Common myeloid progenitor, CD34-positive (primary cell): ENCODE data around the gene MYO19.

Source experiments
- CTCF ChIA-PET: fragments of 350-600 bp; sonication (Branson Sonifier 250); formaldehyde crosslinking; loops from one replicate; lab custom pipeline; 2021; ENCODE audit warnings: antibody characterized with exemption; lab: Charles Lee
- POLR2A ChIA-PET: fragments of 350-600 bp; sonication (Branson Sonifier 250); formaldehyde crosslinking; loops from one replicate; lab custom pipeline; 2021; ENCODE audit warnings: antibody characterized with exemption; lab: Charles Lee
- DNase-seq, 3 donors: peaks; one replicate each; pipeline versions ENCODE4 v3.0.0 to v3.0.0-alpha.2; 2013
- H3K27ac ChIP-seq, 2 experiments: 1 replicate in 1 of 2; 2 replicates in 1 of 2; pipeline ENCODE4 v1.7.0; 2013; ENCODE audit warnings: inconsistent platforms in 2 of 2, low read length in 2 of 2, mild to moderate bottlenecking in 2 of 2, low read depth in 1 of 2, moderate library complexity in 1 of 2; ENCODE audit not compliant: severe bottlenecking in 2 of 2, insufficient read depth in 1 of 2, poor library complexity in 1 of 2
- H3K27me3 ChIP-seq, 5 experiments: replicated peaks in 2 of 5; 1 replicate in 3 of 5; 2 replicates in 2 of 5; pipeline versions ENCODE4 v1.6.1 to v1.7.0; 2013; ENCODE audit warnings: low read length in 4 of 5, mild to moderate bottlenecking in 2 of 5, moderate library complexity in 2 of 5, inconsistent platforms in 1 of 5; ENCODE audit not compliant: insufficient read depth in 5 of 5, control insufficient read depth in 4 of 5
- H3K36me3 ChIP-seq, 4 experiments: 1 replicate in 2 of 4; 2 replicates in 2 of 4; pipeline versions ENCODE4 v1.6.1 to v1.7.0; 2013; ENCODE audit warnings: low read length in 3 of 4, control low read depth in 1 of 4, mild to moderate bottlenecking in 1 of 4; ENCODE audit not compliant: control insufficient read depth in 4 of 4, insufficient read depth in 4 of 4
- H3K4me1 ChIP-seq, 4 experiments: 1 replicate in 3 of 4; 2 replicates in 1 of 4; pipeline versions ENCODE4 v1.6.1 to v1.7.1; 2013; ENCODE audit warnings: low read length in 3 of 4, mild to moderate bottlenecking in 3 of 4, control low read depth in 1 of 4, inconsistent platforms in 1 of 4, moderate library complexity in 1 of 4; ENCODE audit not compliant: control insufficient read depth in 4 of 4, insufficient read depth in 4 of 4; ENCODE audit errors: control extremely low read depth in 1 of 4
- H3K4me3 ChIP-seq, 7 experiments: 1 replicate in 4 of 7; 2 replicates in 3 of 7; pipeline versions ENCODE4 v1.5.1 to v1.7.0; 2013; ENCODE audit warnings: mild to moderate bottlenecking in 7 of 7, low read length in 6 of 7, moderate library complexity in 6 of 7, inconsistent platforms in 2 of 7, low read depth in 2 of 7, control low read depth in 1 of 7; ENCODE audit not compliant: insufficient read depth in 4 of 7, control insufficient read depth in 1 of 7; ENCODE audit errors: extremely low read depth in 1 of 7
- H3K9me3 ChIP-seq, 5 experiments: 1 replicate in 4 of 5; 2 replicates in 1 of 5; pipeline versions ENCODE4 v1.6.1 to v1.7.1; 2013; ENCODE audit warnings: low read length in 4 of 5, mild to moderate bottlenecking in 2 of 5, inconsistent platforms in 1 of 5, low read depth in 1 of 5, moderate library complexity in 1 of 5; ENCODE audit not compliant: control insufficient read depth in 4 of 5, insufficient read depth in 2 of 5; ENCODE audit errors: control extremely low read depth in 1 of 5
- WGBS: methylation state at CpG from one replicate; pipeline ENCODE4 v1.1.5; 2013; ENCODE audit not compliant: insufficient coverage; 5-methylcytosine and 5-hydroxymethylcytosine counted together

The MYO19 gene

GRCh38 chr17:36553459-36553858, 18.8 kb upstream of the MYO19 start:
- 100% methylated on average over 2 of the region's 3 CpGs for WGBS
- Histone ChIP-seq H3K9me3 (no peaks in the 10 kb centered on the region), H3K4me3 (no peak overlapping the region), H3K27me3 (no peaks in the 10 kb centered on the region), H3K27ac (no peak overlapping the region), H3K36me3 (peaks cover 4 to 32% (median 23%) of the 10 kb centered on the region in 4 experiments), H3K4me1 (peaks cover 5 to 16% (median 10%) of the 10 kb centered on the region in 4 experiments)
- CTCF ChIA-PET, result no interaction called here
- POLR2A ChIA-PET, result no interaction called here
- DNase-seq, result no peak

- H3K9me3 ChIP-seq, result no peaks in the 10 kb centered on the region
- ChIA-PET CTCF (interaction anchor here (1.0 to 1.6 kb wide), 2 partner anchors 26 to 45 kb away, joined by 3 to 4 read pairs; no protein-coding TSS in a partner anchor), POLR2A (no interaction called here)
- peak overlapping the region in 1 of 2 experiments; percentile 49 for H3K27ac ChIP-seq
- H3K27me3 ChIP-seq, result no peaks in the 10 kb centered on the region
- H3K4me3 ChIP-seq, result peak overlapping the region in 2 of 7 experiments; percentile 29 to 42
- 74% methylated on average over 8 of the region's 8 CpGs for WGBS
- peak; percentile 26 to 73 (median 63) for DNase-seq
- peaks cover 16 to 38% (median 31%) of the 10 kb centered on the region in 4 experiments for H3K4me1 ChIP-seq
- H3K36me3 ChIP-seq, result peaks cover 0 to 17% (median 6%) of the 10 kb centered on the region in 4 experiments
Observed at GRCh38 chr17:36550491-36551417, 16.1 kb upstream of the MYO19 start.

- Histone ChIP-seq H3K4me3 (peak overlapping the region in 1 of 7 experiments; percentile 78), H3K27ac (peak overlapping the region in 1 of 2 experiments; percentile 94), H3K4me1 (peaks cover 18 to 52% (median 37%) of the 10 kb centered on the region in 4 experiments), H3K27me3 (no peaks in the 10 kb centered on the region), H3K36me3 (peaks cover 0 to 7% (median 0%) of the 10 kb centered on the region in 4 experiments), H3K9me3 (no peaks in the 10 kb centered on the region)
- ChIA-PET CTCF (interaction anchor here (1.6 kb wide), 1 partner anchor 11 kb away, joined by 4 read pairs; no protein-coding TSS in a partner anchor), POLR2A (no interaction called here)
- no peak for DNase-seq
Observed at GRCh38 chr17:36547776-36548175, 13.1 kb upstream of the MYO19 start.

GRCh38 chr17:36546418-36547093, 11.9 kb upstream of the MYO19 start:
- DNase-seq, result peak in 2 of 3 donors; percentile 25 to 50
- peaks cover 0 to 7% (median 0%) of the 10 kb centered on the region in 4 experiments for H3K36me3 ChIP-seq
- no peaks in the 10 kb centered on the region for H3K27me3 ChIP-seq
- peak overlapping the region in 6 of 7 experiments; percentile 75 to 93 (median 85) for H3K4me3 ChIP-seq
- ChIA-PET POLR2A (interaction anchor here (0.8 to 3.8 kb wide), 3 partner anchors 12 to 46 kb away, joined by 3 to 30 read pairs (median 4); partner anchors contain the start of genes DHRS11, MYO19 and PIGW), CTCF (interaction anchor here (0.7 to 1.9 kb wide), 5 partner anchors 10 to 48 kb away, joined by 3 to 6 read pairs (median 4); no protein-coding TSS in a partner anchor)
- peaks cover 18 to 52% (median 37%) of the 10 kb centered on the region in 4 experiments for H3K4me1 ChIP-seq
- H3K9me3 ChIP-seq, result no peaks in the 10 kb centered on the region
- WGBS, result 4% methylated on average over 4 of the region's 7 CpGs
- H3K27ac ChIP-seq, result peak overlapping the region; percentile 87 to 94

GRCh38 chr17:36545465-36546417, 11.1 kb upstream of the MYO19 start:
- no peaks in the 10 kb centered on the region for H3K27me3 ChIP-seq
- peaks cover 0 to 7% (median 0%) of the 10 kb centered on the region in 4 experiments for H3K36me3 ChIP-seq
- no peaks in the 10 kb centered on the region for H3K9me3 ChIP-seq
- H3K27ac ChIP-seq, result peak overlapping the region; percentile 87 to 94
- peak overlapping the region; percentile 64 to 93 (median 78) for H3K4me3 ChIP-seq
- DNase-seq, result peak; percentile 99
- WGBS, result under 1% methylated on average over 36 of the region's 60 CpGs
- POLR2A ChIA-PET, result interaction anchor here (0.8 to 3.8 kb wide), 4 partner anchors 11 to 56 kb away, joined by 3 to 30 read pairs (median 4); partner anchors contain the start of genes DHRS11, MRM1, MYO19 and PIGW
- CTCF ChIA-PET, result interaction anchor here (0.7 to 1.9 kb wide), 6 partner anchors 12 to 49 kb away, joined by 3 to 6 read pairs (median 3); no protein-coding TSS in a partner anchor
- H3K4me1 ChIP-seq, result peaks cover 16 to 47% (median 34%) of the 10 kb centered on the region in 4 experiments

- H3K4me1 ChIP-seq, result peaks cover 13 to 41% (median 31%) of the 10 kb centered on the region in 4 experiments
- CTCF ChIA-PET, result interaction anchor here (0.9 to 1.9 kb wide), 6 partner anchors 9 to 48 kb away, joined by 3 to 6 read pairs (median 3); no protein-coding TSS in a partner anchor
- no peak for DNase-seq
Observed at GRCh38 chr17:36545077-36545464, 10.4 kb upstream of the MYO19 start.

More at GRCh38 chr17:36545077-36545464, 10.4 kb upstream of the MYO19 start:
- Histone ChIP-seq H3K36me3 (peaks cover 0 to 7% (median 0%) of the 10 kb centered on the region in 4 experiments), H3K4me3 (peak overlapping the region; percentile 76 to 92 (median 81)), H3K27ac (peak overlapping the region; percentile 97 to 98), H3K9me3 (no peaks in the 10 kb centered on the region), H3K27me3 (no peaks in the 10 kb centered on the region)
- POLR2A ChIA-PET, result interaction anchor here (0.8 to 3.8 kb wide), 4 partner anchors 10 to 667 kb away, joined by 4 to 30 read pairs (median 4); partner anchors contain the start of genes MRM1, MYO19 and PIGW
- WGBS, result 0% methylated on average over 6 of the region's 38 CpGs
